NCI-H446 (cell line): ENCODE results near the gene LYZL1.
"Not testable (repeated sequence)": the region's sequence is repeated elsewhere in the genome, so short reads cannot be mapped to it uniquely, and the experiment has no call there.

ENCODE experiments used
- DNase-seq, 2 experiments: peaks; one replicate each; lab custom pipeline; 2025; lab: John Stamatoyannopoulos, UW

LYZL1 gene

DNA sequence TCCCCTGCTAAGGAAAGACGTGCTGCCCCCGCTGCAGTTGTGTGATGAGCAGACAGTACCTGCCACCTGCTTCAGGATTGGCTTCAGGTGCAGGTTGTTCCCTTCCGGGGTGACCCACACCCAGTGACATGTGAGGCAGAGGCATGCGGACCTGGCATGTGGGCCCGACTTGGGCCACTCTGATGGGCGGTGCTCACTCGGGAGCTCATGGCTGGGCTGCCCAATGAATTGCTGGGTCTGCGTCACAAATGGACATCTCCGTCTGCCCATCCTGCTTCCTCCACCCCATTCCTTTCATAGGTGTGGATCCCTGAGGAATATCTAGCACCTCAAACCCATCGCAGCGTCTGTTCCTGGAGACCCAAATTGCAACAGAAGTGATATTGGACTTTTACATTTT lies 19.3 kb downstream of the LYZL1 start:
- not testable (repeated sequence) for DNase-seq

DNA sequence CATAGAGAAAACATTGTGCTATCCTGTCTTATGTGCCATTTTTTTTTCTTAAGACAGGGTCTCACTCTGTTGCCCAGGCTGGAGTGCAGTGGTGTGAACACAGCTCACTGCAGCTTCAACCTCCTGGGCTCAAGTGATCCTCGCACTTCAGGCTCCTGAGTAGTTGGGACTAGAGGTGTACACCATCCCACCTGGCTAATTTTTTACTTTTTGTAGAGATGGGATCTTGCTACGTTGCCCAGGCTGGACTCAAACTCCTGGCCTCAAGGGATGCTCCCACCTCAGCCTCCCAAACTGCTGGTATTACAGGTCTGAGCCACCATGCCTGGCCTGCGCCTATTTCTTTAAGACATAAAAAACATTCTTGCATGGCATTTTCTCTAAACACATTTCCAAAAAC lies 20.6 kb downstream of the LYZL1 start:
- DNase-seq, result no peak

DNA sequence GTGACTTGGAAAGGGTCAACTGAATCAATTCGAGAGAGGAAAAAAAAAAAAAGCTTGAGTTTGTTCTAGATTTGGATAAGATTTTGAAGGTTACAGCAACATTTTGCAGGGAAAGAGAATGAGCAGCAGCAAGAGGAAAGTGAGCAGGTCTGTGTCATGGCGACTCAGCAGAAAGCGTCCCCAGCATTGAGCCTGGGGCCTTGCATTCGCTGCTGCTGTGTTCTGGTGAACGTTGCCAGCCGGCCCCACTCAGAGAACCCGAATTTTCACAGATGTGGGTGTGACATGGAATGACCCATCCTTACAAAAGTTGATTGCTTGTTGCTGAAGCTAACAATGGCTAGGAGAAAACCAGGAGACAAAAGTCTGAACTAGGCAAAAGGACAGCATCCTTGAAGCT lies 21.6 kb downstream of the LYZL1 start:
- DNase-seq, result not testable (repeated sequence)

DNA sequence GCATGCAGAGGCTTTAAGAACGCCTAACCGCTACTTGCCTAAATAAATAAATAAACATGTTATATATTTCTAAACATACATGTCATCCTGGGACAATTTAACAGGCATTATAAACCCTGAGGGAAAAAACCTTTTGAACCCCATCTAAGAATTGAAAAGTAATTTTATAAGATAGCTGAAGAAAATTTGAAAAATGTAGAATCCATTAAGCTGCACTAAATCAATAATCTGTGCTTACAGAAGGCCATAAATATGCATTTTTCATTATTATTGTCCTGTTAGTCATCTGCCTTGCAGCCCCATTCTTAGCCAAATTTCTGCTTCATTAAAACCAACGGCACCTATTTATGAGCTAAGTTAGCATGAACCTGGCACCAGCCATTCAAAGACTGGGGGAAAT lies 24.2 kb downstream of the LYZL1 start:
- no peak for DNase-seq

DNA sequence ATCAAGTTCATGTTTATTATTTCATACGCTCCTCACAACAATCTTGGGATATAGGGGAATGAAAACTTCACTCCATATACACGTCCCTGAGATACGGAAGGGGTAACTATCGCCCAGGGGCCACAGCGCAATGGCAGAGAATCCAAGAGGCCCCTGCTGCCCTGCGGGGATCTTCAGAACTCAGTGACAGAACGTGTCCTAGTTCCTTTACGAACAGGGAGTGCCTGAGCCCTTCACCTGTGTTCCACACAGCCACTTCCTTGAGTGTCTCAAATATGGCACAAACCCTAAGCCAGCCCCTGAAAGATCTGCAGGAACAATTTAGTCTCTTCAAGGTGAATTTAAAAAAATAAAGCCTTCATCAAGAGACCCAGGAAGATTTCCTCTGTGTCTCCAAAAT lies 25.9 kb downstream of the LYZL1 start:
- DNase-seq, result no peak

DNA sequence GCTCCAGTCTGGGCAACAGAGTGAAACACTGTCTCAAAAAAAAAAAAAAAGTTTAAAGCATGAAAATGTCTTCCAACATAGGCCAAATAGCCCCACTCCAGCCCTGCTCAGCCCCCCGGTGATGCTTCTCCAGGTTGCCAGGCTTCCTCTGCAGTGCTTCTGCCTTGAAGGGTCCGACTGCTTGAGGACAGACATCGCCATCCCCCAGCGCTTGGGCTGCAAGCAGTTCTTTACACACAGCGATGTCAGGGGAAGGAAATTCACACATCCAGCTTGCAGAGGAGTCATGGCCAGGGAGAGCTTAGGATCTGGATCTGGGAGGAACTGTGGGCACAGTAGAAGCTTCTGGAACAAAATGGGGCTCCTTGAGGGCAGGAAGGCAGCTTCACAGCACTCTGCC lies 26.9 kb downstream of the LYZL1 start:
- no peak for DNase-seq

DNA sequence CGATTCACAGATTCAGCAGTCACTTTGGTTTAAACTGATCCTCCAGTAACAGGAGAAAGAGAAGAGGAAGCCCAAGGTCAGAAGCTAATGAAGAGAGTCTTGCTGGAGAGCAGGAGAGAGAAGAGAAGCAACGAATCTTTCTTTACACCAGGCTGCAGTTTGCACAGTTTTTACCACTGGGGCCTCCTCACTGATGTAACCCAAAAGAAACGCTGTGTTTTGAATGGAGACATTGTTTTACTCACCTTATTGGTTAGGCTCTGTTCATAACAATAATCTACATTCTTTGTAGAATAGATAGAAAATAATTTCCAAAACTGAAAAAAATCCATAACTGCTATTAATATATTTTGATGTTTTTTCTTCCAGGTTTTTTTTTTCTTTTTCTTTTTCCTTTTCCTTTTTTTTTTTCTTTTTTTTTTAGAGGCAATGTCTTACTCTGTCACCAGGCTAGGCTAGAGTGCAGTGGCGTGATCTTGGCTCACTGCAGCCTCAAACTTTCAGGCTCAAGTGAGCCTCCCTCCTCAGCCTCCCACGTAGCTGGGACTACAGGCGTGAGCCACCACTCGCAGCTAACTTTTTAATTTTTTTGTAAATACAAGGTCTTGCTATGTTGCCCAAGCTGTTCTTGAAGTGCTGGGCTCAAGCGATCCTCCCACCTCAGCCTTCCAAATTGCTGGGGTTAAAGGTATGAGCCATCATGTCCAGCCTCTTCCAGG lies 27.6 kb downstream of the LYZL1 start:
- DNase-seq, result no peak

DNA sequence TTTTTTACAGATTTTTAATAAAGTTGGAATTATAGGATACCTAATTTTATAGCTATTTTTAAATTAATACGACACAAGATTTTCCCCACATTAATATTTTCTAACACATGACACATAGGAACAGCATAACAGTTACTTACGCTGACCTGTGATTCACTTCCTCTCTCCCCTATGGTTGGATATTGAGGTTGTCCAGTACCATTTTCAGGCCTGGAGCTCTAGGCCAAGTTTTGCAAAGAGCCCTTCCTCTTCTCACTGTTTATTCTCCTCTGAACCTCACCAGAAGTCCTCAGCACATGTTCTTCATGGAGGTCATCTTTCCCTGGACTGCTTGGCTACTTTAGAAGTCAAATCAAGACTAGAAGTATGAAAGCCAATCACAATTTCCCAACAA lies 28.2 kb downstream of the LYZL1 start:
- no peak for DNase-seq

DNA sequence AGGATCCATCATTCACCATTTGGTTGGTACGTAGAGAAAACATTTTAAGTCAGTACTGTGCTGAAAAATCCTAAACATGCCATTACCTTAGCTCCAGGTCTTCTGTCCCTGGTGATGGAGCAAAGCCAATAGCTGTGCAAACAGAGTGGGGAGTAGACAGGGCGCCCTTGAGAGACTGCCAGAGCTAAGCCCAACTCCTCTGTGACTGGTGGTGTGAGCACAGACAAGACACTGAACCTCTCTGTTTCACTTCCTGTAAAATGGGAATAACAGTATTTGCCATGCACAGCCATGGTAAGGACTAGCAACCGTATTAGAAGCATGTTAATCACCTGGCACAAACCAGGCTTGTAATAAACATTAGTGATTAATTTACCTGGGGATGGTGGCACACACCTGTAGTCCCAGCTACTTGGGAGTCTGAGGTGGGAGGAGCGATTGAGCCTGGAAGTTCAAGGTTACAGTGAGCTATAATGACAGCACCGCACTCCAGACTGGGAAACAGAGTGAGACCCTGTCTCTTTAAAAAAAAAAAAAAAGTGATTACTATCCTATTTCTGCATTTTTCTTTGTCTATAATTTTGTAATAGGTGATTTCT lies 28.7 kb downstream of the LYZL1 start:
- no peak for DNase-seq

DNA sequence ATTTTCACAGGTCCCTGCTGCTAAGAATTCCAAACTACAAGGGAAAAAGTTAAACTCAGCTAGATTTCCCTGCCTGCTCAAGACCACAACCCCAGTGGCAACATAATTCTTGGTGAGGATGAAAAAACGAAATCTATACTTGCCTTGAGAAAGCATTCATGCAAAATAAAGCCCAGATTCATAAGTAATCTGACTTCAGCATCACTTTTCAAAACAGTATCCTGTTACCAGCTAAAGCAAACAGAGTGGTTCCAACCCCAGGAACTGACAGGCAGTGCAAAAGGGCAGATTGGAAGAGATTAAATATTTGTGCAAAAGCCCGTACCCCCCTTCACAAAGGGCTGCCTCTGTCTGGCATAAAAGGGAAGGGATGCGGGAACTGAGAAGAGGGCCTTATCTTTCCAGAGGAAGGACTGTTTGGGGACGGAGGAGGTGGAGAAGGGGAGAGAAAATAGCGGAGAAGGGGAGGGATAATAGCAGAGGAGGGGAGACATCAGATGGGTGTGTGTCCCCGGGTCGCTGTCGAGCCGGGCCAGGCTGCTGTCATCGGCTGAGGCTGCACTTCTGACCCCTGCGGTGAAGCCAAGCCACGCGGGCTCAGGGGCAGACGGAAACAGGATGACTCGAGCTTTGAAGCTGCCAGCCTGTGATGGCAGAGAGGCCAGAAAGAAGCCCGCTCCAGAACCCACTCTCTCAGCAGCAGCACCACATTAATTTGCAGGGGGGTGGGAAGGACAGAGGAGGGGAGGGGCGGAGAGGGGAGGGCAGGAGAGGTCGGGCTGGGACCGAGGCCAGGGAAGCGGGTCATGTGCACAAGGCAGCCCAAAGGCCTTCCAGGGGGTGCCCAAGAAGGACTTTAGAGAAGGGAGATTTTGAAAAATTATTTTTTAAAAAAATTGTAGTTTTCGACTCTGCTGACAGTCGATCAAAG lies 29.5 kb downstream of the LYZL1 start:
- not testable (repeated sequence) for DNase-seq

DNA sequence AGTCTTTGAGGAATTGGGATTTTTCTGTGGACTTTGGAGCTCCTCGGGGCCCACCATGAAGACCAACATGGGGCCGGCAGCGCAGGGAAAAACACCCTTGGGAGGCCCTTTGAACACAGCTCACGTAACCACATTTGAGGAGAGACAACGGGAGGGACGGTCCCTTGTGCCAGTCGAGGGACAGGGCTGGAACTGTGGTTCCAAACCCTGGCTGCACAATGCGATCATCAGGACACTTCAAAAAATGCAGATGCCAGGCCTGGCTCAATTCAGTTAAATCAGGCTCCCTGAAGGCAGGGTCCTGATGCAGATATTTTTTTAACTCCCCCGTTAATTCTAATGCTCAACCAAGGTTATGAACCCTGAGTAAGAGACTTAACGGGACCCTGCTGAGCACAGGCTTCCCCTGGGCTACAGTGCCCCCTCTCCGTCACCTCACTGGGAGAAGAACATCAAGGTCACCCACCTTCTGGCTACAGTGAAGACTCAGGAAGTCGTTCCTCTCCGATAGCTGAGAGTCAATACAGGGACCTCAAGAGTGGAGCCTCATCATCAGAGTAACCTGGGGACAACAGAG lies 30.4 kb downstream of the LYZL1 start:
- DNase-seq, result no peak

DNA sequence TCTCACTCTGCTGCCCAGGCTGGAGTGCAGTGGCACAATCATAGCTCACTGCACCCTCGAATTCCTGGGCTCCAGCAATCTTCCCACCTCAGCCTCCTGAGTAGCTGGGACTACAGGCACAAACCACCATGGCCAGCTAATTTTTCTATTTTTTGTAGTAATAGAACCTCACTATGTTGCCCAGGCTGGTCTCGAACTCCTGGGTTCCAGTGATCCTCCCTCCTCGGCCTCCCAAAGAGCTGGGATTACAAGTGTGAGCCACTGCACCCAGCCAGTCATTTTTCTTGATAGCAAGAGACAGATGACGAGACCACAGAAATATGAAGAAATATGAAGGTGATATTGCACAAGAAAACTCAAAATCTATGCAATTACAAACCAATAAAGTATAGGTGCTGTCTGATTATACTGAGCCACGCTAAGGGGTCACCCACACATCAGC lies 31.8 kb downstream of the LYZL1 start:
- DNase-seq, result not testable (repeated sequence)

DNA sequence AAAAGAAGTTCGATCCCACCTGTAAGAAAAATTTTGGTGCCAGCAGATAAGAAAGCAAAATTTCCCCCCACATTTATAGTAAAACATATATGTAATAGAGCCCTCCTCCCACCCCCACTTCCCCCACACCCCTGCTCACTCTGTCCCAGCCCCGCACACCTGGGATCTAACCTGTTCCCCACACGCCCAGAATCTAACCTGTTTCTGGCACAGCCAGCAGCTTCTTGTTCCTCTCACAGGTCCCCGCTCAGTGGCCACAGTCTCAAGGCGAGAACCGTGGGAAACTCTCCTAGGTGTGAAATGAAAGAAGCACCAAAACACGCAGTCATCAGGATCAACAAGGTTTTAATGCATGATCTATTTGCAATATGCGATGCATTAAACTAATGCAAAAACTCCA lies 32.8 kb downstream of the LYZL1 start:
- no peak for DNase-seq

DNA sequence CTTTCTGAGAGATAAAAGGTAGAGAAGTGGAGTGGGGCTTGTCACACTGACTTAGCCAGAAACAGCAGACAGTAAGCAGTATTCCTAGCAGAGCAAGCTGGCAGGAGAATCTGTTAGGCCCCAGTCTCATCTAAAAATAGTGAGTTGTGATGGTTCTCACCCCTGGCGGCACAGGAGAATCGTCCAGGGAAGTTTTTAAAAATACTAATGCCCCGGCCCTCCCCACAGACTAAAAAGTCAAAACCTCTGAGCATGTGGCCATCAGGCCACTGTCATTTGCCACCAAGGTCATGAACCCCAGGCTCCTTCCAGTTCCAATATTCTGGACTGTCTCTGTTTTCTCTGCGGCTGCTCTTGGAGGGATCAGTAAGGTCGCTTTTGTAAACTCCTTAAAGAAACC lies 34.0 kb downstream of the LYZL1 start:
- DNase-seq, result no peak

DNA sequence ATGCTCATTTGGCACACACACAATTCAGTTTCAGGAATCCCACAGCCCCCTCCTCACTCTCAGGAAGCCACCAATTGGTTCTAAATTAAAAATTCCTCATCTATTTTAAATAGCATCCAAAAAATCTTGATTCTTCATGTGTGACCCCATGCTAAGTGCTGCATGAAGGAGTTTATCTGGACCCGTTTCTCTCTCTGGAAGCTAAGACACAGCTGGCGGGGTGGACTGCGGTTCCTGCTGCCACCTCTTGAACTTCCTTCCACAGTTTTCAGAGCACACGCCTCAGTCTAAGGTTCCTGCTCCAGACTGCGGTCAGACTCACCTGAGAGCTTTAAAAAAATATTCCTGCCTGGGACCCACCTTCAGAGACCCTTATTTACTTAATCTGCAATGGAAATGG lies 34.5 kb downstream of the LYZL1 start:
- no peak for DNase-seq

DNA sequence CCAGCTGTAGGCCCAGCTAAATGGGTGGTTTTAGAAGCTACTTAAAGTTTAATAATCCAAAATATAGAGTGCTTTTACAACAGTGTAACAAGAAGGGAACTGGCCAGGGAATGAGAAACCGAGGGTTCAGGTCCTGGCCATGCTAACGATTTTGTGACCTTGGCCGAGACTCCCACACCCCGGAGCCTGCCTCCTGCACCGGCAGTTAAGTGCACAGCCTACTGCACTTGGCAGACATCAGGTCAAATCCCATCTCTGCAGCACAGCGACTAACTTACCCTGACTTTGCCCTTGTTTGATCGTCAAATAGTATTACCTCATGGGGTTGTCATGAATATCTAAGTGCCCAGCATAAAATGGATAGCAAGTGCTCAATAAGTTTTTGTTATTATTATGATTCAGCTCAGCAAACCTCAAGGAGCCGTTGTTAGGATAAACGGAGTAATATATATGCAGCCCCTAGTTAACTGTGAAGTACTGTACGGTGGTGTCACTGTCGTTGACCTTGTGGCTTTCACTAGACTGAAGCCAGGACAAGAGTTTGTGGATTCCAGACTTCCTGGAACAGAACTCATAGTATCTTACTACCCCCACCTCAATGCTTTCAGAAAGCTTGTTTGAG lies 35.5 kb downstream of the LYZL1 start:
- DNase-seq, result no peak

DNA sequence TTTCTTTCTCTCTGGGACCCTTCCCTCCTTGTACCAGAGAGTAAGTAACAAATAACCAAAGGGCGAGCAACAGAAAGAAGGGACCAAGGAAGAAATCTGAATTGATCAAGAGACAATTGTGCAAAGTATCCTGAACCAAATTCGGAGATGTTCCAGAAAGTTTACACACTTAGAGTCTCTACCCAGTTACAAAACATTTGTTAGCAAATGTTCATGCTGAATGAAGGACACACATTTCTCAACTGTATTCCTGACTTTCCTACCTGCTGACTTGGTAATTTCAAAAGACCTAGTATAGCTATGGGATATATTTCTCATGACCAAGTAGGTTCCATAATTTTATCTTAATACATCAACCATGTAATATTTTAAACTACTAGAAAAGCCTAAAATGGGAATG lies 37.4 kb downstream of the LYZL1 start:
- DNase-seq, result no peak

DNA sequence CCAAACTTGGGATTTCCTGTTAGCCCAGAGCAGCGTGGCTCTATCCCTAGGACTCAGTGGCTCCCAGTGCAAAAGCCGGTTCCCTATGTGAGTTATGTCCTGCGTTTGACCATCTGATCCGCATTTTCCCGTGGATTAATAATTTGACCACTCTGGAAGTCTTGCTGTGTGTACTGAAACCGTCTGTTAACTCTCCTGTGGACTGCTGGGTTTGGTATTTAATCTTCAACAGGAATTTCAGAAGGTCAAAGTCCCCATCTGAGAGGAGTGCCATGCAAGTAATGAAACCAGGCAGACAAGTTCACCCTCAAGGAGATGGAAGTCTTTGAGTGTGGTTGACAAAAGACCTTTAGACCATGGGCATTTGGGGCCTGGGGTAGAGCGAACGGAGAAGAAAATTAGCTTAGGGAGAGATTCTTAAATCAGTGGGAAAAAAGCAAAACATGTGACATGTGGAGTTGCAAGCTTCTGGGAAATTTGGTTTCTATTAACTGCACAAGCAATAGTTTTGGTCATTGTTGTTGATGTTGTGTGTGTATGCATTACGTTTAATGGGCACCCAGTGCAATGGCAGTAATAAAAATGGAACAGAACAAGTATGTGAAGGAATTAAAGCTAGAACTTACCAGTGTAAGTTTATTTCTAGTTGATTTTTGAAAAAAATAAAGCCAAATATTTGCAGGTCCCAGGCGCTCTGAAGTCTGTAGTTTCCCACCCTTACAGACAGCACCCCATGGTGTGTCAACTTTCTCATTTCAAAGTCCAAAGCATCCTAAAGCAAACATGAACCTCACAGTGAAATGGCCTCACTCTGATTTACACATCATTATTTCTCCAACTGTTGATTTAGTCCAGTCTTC lies 38.2 kb downstream of the LYZL1 start:
- DNase-seq, result no peak

DNA sequence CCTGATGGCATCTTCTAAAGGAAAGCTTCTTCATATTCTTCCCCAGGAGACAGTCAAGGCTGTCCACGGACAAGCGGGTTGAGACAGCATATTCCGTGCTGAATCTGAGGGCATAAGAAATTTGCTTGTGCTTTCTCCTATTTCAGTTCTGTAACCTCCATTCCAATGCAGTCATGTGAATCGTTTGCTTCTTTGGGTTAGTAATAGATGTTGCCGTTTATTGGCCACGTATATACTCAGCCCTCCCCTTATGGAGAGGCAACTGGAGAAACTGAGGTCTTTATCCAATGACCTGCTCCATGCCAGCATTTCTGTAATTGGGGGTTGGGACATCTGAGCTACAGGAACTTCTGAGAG lies 38.9 kb downstream of the LYZL1 start:
- no peak for DNase-seq

DNA sequence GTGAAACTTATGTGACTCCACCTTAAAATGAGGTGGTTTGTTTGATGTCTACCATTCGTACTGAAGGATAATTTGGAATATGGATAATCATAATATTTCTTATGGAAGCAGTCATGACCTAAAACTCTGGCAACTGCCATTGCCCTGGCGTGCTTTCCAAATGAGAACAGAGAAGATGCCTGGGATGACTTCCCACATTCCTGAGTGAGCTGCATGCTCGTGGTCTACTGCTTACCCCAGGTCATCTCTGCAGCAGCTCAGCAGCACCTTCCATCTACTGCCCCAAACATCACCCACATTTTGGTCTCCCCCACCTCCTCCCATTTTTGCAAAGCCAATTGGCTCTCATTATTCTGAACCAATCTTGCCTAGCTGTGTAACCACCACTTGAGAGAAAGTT lies 40.1 kb downstream of the LYZL1 start:
- no peak for DNase-seq

DNA sequence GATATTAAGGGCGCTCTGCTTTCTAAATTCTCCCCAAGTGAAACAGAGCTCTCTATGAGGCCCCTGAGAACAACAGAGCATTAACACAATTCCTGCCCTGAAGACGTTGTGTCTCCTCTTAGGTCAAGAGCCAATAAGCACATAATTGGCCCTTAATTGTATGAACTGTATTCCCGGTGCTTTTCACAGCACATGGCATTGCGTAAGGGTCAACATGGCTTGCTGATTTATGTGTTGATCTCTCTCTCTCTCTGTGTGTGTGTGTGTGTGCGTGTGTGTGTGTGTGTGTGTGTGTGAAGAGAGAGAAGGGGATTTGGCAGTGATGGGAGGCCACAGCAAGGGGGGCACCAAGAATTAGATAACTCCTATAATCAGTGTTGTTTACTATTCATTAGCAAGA lies 40.5 kb downstream of the LYZL1 start:
- no peak for DNase-seq
